Measurements from ENCODE around the gene OR5AC2.
A peak's percentile ranks its signal among the peaks of the same experiment; 100 is the strongest.

The OR5AC2 gene, protein sequence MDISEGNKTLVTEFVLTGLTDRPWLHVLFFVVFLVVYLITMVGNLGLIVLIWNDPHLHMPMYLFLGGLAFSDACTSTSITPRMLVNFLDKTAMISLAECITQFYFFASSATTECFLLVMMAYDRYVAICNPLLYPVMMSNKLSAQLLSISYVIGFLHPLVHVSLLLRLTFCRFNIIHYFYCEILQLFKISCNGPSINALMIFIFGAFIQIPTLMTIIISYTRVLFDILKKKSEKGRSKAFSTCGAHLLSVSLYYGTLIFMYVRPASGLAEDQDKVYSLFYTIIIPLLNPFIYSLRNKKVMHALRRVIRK

GRCh38 chr3:98086873-98087272 is at the start of gene OR5AC2:
OR5AC2 (plus strand) TSS chr3:98087173; CDS start chr3:98087173, 0 bp downstream.
- DNase-seq: no peak

DNA sequence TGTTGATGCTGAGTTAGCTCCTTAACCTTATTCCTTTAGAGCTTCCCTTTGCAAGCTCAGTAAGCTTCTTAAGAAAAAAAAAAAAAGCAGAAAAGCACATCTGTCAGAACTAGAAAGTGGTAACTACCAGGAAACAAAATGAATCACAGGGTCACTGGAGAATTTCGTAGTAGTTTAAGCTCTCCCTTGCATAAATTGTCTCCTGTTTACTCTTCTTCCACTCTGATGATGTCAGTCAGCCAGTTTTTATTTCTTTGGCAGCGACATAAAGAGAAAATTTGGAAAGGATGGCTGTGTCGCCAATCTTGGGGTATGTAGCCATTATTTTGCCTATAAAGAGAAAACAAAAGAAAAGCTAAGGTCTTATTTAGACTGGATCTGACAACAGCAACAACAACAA is 48.7 kb upstream of the OR5AC2 start:
- no peak for DNase-seq

DNA sequence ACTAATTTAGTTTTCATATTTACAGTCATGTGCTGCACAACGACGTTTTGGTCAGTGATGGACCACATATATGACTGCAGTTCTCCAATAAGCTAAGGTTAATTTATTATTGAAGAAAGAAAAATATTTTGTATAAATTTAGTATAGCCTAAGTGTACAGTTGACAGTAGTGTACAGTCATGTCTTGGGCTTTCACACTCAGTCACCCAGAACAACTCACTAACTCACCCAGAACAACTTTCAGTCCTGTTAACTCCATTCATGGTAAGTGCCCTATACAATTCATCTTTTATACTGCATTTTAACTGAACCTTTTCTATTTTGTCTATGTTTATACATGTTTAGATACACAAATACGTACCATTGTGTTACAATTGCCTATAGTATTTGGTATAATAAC is 48.1 kb upstream of the OR5AC2 start:
- DNase-seq: no peak

DNA sequence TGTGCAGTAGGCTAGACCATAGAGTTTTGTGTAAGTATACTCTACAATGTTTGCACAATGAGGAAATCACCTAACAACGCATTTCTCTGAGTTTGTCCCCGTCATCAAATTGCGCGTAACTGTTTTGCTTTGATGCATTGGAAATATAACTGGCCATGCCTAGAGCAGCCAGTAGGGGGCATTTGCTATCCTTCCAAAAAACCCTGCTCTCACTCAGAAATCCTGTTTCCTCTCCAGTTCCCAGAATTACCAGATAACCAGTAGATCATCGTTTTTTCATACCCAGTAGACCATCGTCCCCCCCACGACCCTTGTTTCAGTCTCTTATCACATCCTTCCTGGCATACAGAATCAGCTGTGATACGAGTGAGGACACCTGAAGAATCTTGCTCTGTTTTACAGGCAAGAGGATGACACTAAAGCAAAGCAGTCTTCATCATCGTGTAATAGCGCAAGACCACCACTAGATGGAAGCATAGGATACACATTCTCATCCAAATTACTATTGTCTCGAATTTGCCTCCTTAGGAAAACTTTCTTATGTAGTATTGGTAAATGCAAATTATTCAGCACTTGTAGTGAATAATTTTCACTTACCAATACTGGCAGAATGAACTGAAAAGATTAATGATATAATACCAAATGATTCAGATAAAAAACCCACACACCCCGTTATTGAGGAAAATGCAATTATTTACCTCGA is 47.5 kb upstream of the OR5AC2 start:
- peak; percentile 8 to 45 (median 30) for DNase-seq

- DNase-seq: no peak
Measured at GRCh38 chr3:98041350-98041749, 45.6 kb upstream of the OR5AC2 start.

GRCh38 chr3:98048586-98048985 is 38.4 kb upstream of the OR5AC2 start:
- DNase-seq: no peak

DNA sequence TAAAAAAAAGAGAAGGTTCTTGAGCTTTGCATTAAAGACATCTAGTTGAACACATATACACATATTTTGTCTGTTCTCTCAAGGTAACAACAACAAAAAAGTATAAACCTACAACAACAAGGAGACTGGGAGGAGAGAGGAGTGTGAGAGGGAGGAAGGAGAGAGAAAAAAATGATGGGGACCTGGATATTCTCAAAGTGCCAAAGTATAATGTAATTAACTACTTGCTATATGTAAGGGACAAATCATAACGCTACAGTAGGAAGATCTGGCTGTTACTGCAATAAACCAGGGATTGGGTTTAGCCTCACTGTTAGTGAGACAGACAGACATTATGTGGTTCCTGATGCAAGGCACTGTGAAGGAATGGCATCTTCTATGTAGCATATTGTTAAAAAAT is 37.7 kb upstream of the OR5AC2 start:
- DNase-seq: no peak

DNA sequence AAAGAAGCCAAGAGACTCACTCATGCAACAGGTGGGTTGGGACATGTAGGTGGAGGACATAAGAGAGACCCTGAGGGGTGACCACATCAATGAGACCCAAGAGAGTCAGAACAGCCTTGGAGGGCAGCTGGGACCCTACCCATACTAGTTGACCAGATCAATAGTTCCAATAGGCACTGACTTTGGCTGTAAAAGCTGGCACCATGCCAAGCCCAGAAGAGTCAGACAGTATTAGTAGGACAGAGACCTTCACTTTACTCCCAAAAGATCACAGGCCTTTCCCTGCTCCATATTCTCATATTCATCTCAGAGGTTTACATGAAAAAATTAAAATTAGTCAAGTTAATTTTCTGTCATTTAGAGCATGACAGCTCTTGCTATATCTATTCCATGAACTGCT is 30.9 kb upstream of the OR5AC2 start:
- no peak for DNase-seq

- DNase-seq: no peak
Measured at GRCh38 chr3:98057631-98058030, 29.3 kb upstream of the OR5AC2 start.

GRCh38 chr3:98058244-98058960 is 28.6 kb upstream of the OR5AC2 start:
- no peak for DNase-seq

DNA sequence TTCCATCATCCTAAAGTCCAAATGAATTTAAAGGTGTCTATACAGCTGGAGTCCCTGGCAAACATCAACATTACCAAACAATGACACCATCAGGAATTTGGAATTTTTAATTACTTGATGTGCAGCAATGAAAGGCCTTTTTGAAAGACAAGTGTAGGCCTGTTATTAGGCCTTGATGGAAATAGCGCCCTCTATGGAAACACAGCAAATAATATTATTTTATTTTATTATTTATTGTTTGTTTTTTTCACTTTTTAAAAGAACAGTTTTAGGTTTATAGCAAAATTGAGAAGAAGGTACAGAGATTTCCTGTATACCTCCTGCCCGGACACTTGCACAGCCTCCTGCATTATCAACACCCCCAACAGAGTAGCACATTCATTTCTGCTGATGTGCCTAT is 18.1 kb upstream of the OR5AC2 start:
- no peak for DNase-seq

DNA sequence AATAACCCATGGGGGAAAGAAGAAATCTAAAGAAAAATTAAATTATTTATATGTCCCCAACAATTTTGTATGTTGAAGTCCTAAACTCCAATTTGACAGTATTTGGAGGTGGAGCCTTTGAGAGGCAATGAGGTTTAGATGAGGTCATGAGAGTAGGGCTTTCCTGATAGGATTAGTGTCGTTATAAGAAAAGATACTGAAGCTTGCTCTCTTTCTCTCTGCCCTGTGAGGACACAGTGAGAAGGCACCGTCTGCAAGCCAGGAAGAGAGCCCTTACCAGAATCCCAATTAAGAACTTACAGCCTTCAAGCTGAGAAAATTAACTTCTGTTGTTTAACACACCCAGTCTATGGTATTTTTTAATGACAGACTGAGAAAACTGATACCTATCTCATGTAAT is 16.1 kb upstream of the OR5AC2 start:
- DNase-seq: no peak

GRCh38 chr3:98073486-98073885 is 13.5 kb upstream of the OR5AC2 start:
- DNase-seq: no peak

- no peak for DNase-seq
Measured at GRCh38 chr3:98095882-98096281, 8.9 kb downstream of the OR5AC2 start.

- DNase-seq: no peak
Measured at GRCh38 chr3:98099848-98100247, 12.9 kb downstream of the OR5AC2 start.

- DNase-seq: no peak
Measured at GRCh38 chr3:98108162-98108561, 21.2 kb downstream of the OR5AC2 start.

DNA sequence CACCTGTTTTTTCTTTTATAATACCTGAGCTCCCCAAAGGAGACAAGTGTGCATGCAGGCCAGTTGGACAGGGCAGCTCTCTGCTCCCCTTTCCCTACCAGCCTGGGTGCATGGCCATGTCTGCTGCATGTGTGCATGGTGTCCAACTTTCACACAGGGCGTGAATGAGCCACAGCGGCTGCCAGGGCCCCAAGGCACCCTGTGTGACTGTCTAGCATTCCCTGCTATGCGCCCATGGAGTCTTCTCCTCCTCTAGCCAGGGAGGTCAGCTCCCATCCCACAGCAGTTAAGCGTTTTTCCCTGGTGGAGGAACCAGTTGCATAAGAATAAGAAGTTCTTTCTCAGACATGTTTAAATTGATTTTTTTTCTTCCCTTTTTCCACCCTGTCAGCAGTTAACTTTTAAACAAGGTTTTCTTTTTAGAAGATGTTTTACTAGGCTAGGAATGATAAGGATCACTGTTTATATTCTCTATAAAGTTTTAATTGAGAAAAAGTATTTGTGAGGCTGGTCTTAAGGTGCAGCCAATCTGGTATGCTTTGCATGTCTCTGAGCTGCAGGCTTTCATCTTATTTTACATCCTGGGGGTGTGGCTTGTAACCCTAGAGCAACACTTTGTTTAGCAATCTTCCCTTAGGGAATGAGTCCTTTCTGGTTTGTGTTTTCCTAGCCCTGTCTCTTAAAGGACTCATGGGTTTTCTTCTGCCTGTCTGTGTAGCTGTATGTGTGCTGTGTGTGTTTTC is 23.0 kb downstream of the OR5AC2 start:
- no peak for DNase-seq

DNA sequence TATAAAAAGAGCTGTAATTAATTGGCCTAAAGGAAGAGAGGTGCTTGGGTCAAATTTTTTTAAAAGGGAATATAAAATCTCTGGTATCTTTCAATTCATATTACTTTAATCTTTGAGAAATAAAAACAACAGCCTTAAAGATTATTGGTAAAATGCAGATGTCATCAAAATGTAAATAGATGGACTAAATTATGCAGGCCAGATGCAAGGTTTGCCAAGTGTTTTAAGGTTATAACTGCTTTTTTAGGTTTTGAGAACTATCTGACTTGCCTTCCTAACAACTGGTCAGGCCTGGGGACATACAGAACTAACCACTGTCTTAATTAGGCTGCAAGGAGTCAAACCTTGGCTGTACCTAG is 23.6 kb downstream of the OR5AC2 start:
- DNase-seq: no peak

- DNase-seq: no peak
Measured at GRCh38 chr3:98114264-98114663, 27.3 kb downstream of the OR5AC2 start.

- DNase-seq: no peak
Measured at GRCh38 chr3:98115717-98116116, 28.7 kb downstream of the OR5AC2 start.

DNA sequence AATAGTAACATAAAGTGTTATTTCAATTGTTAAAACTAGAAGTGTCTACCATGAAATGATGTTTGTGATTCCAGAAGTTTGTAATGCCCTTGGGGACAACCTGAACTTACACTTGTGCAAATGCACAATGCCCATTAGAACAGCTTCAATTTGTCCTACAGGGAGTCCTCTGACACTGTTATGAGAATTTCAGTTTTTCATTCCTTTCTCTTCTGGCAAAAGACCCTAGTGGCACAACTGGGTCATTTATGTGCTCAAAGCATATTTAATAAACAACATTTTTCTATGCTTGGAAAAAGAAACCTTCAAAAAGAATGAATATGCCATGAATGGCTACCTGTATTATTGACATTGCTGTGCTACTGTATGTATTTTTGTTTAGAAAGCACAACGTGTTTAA is 43.4 kb downstream of the OR5AC2 start, which contains the start of gene OR5H1:
OR5H1 (plus strand) TSS at position 301 of the 400 bp plus-strand sequence. CDS start 1,977 bp downstream, outside the sequence.
- no peak for DNase-seq

DNA sequence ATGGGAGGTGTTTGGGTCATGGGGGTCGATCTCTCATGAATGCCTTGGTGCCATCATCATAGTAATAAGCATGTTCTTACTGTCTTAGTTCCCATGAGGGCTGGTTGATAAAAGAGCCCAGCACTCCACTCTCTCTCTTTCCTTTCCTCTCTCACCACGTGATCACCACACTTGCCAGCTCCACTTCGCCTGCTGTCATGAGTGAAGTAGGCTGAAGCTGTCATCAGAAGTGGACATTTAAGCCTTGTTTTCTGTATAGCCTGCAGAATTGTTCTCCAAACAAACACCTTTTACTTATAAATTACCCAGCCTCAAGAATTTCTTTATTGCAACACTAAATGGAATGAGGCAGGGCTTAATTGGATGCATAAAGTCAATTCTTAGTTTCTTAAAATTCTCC is 49.7 kb downstream of the OR5AC2 start:
- no peak for DNase-seq

Measured in activated CD4-positive, CD25-positive, alpha-beta regulatory T cell (primary cell).